Measurements from ENCODE around the gene PABPN1. TPM values are rescaled to one million over a fixed set of nuclear protein-coding genes. Genes with fewer than 3 reads are reported as not detected.

Gene PABPN1
- total RNA-seq, 1 donor from 2014 or later = 162 TPM

DNA sequence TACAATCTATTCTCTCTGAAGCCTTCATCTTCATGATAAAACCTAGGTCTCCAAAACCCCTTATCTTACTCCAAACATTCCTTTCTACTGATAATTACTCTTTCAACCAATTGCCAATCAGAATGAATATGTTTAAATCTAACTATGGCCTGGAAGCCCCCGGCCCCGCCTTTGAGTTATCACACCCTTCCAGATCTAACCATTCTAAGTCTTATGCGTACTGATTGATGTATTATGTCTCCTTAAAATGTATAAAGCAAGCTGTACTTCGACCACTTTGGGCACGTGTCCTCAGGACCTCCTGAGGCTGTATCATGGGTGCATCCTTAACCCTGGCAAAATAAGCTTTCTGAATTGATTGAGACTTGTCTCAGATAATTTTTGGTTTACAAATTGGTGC, 14.4 kb downstream of the PABPN1 start:
- H3K4me1 Mint-ChIP-seq (ENCODE audit: low read depth, unreplicated experiment) = no peaks in the 10 kb centered on the region
- H3K27me3 ChIP-seq (ENCODE audit: insufficient read depth, low read length) = peaks cover 2% of the 10 kb centered on the region

GRCh38 chr14:23339506-23340268, 18.4 kb downstream of the PABPN1 start:
- Histone ChIP-seq H4K20me1 (ENCODE audit: insufficient read depth, low read length) (no peaks in the 10 kb centered on the region), H3K9ac (ENCODE audit: low read length) (no peak overlapping the region), H2AFZ (ENCODE audit: low read depth, low read length) (no peak overlapping the region), H3K27ac (ENCODE audit: low read depth, low read length) (no peak overlapping the region), H3K4me3 (ENCODE audit: insufficient read depth, low read depth, low read length) (no peak overlapping the region), H3K27me3 (ENCODE audit: insufficient read depth, low read length) (peaks cover 5% of the 10 kb centered on the region), H3K9me3 (ENCODE audit: insufficient read depth, low read depth, low read length) (no peaks in the 10 kb centered on the region), H3K4me1 (ENCODE audit: insufficient read depth, low read length) (no peaks in the 10 kb centered on the region), H3K4me2 (ENCODE audit: low read length) (no peak overlapping the region), H3K79me2 (ENCODE audit: insufficient read depth, low read length) (no peaks in the 10 kb centered on the region), H3K36me3 (ENCODE audit: insufficient read depth, low read length) (no peaks in the 10 kb centered on the region)
- Mint-ChIP-seq H3K9me3 (ENCODE audit: unreplicated experiment) (no peaks in the 10 kb centered on the region), H3K4me1 (ENCODE audit: low read depth, unreplicated experiment) (no peaks in the 10 kb centered on the region), H3K36me3 (ENCODE audit: low read depth, unreplicated experiment) (no peaks in the 10 kb centered on the region), H3K4me3 (ENCODE audit: unreplicated experiment) (no peak overlapping the region), H3K27me3 (ENCODE audit: low read depth, unreplicated experiment) (peaks cover 4% of the 10 kb centered on the region), H3K27ac (ENCODE audit: unreplicated experiment) (no peak overlapping the region)
- TF ChIP-seq, protein P1, sequence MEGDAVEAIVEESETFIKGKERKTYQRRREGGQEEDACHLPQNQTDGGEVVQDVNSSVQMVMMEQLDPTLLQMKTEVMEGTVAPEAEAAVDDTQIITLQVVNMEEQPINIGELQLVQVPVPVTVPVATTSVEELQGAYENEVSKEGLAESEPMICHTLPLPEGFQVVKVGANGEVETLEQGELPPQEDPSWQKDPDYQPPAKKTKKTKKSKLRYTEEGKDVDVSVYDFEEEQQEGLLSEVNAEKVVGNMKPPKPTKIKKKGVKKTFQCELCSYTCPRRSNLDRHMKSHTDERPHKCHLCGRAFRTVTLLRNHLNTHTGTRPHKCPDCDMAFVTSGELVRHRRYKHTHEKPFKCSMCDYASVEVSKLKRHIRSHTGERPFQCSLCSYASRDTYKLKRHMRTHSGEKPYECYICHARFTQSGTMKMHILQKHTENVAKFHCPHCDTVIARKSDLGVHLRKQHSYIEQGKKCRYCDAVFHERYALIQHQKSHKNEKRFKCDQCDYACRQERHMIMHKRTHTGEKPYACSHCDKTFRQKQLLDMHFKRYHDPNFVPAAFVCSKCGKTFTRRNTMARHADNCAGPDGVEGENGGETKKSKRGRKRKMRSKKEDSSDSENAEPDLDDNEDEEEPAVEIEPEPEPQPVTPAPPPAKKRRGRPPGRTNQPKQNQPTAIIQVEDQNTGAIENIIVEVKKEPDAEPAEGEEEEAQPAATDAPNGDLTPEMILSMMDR (IDR thresholded peaks at IDR 0.05; ENCODE audit: insufficient read depth, low read depth, low read length) = no peak
- TF ChIP-seq EZH2 (IDR thresholded peaks at IDR 0.05; ENCODE audit: insufficient read depth, low read length) = no peak
- FAIRE-seq = no peak
- no peak for DNase-seq (ENCODE audit: low read depth)

More for the DNA sequence above, 14.4 kb downstream of the PABPN1 start:
- no peak overlapping the region for H3K4me3 Mint-ChIP-seq (ENCODE audit: unreplicated experiment)
- H3K27me3 Mint-ChIP-seq (ENCODE audit: low read depth, unreplicated experiment) = peaks cover 13% of the 10 kb centered on the region
- H3K27ac Mint-ChIP-seq (ENCODE audit: unreplicated experiment) = no peak overlapping the region
- Histone ChIP-seq H3K9me3 (ENCODE audit: insufficient read depth, low read depth, low read length) (no peaks in the 10 kb centered on the region), H3K36me3 (ENCODE audit: insufficient read depth, low read length) (no peaks in the 10 kb centered on the region), H3K27ac (ENCODE audit: low read depth, low read length) (no peak overlapping the region), H3K79me2 (ENCODE audit: insufficient read depth, low read length) (no peaks in the 10 kb centered on the region), H3K9ac (ENCODE audit: low read length) (no peak overlapping the region), H4K20me1 (ENCODE audit: insufficient read depth, low read length) (no peaks in the 10 kb centered on the region), H3K4me1 (ENCODE audit: insufficient read depth, low read length) (no peaks in the 10 kb centered on the region), H2AFZ (ENCODE audit: low read depth, low read length) (no peak overlapping the region), H3K4me2 (ENCODE audit: low read length) (no peak overlapping the region), H3K4me3 (ENCODE audit: insufficient read depth, low read depth, low read length) (no peak overlapping the region)
- H3K36me3 Mint-ChIP-seq (ENCODE audit: low read depth, unreplicated experiment) = no peaks in the 10 kb centered on the region
- no peaks in the 10 kb centered on the region for H3K9me3 Mint-ChIP-seq (ENCODE audit: unreplicated experiment)
- DNase-seq (ENCODE audit: low read depth) (no peak), FAIRE-seq (no peak)
- TF ChIP-seq EZH2 (IDR thresholded peaks at IDR 0.05; ENCODE audit: insufficient read depth, low read length) = no peak
- TF ChIP-seq, protein P1 (IDR thresholded peaks at IDR 0.05; ENCODE audit: insufficient read depth, low read depth, low read length) = no peak

GRCh38 chr14:23344481-23344880, 23.2 kb downstream of the PABPN1 start:
- Mint-ChIP-seq H3K4me3 (ENCODE audit: unreplicated experiment) (no peak overlapping the region), H3K4me1 (ENCODE audit: low read depth, unreplicated experiment) (no peaks in the 10 kb centered on the region), H3K27me3 (ENCODE audit: low read depth, unreplicated experiment) (peaks cover under 1% of the 10 kb centered on the region), H3K36me3 (ENCODE audit: low read depth, unreplicated experiment) (peaks cover 13% of the 10 kb centered on the region), H3K27ac (ENCODE audit: unreplicated experiment) (no peak overlapping the region), H3K9me3 (ENCODE audit: unreplicated experiment) (no peaks in the 10 kb centered on the region)
- Histone ChIP-seq H3K9me3 (ENCODE audit: insufficient read depth, low read depth, low read length) (no peaks in the 10 kb centered on the region), H3K79me2 (ENCODE audit: insufficient read depth, low read length) (no peaks in the 10 kb centered on the region), H3K4me3 (ENCODE audit: insufficient read depth, low read depth, low read length) (no peak overlapping the region), H3K27ac (ENCODE audit: low read depth, low read length) (no peak overlapping the region), H3K9ac (ENCODE audit: low read length) (no peak overlapping the region), H3K36me3 (ENCODE audit: insufficient read depth, low read length) (no peaks in the 10 kb centered on the region), H4K20me1 (ENCODE audit: insufficient read depth, low read length) (no peaks in the 10 kb centered on the region), H3K4me2 (ENCODE audit: low read length) (no peak overlapping the region), H3K27me3 (ENCODE audit: insufficient read depth, low read length) (peaks cover 3% of the 10 kb centered on the region), H3K4me1 (ENCODE audit: insufficient read depth, low read length) (no peaks in the 10 kb centered on the region), H2AFZ (ENCODE audit: low read depth, low read length) (no peak overlapping the region)
- FAIRE-seq (no peak), DNase-seq (ENCODE audit: low read depth) (no peak)
- no peak for TF ChIP-seq EZH2 (IDR thresholded peaks at IDR 0.05; ENCODE audit: insufficient read depth, low read length)
- TF ChIP-seq, protein P1 (IDR thresholded peaks at IDR 0.05; ENCODE audit: insufficient read depth, low read depth, low read length) = no peak
